Effector memory CD4-positive, alpha-beta T cell (primary cell): Measurements from ENCODE around the gene SETDB1.

Experiments used
- DNase-seq, 3 donors: peaks; one replicate each; pipeline ENCODE4 v3.0.0-alpha.2; 2020
- H3K27ac ChIP-seq: 2 replicates; pipeline ENCODE4 v1.7.0; 2013; ENCODE audit warnings: mild to moderate bottlenecking, low read length, moderate library complexity; ENCODE audit not compliant: insufficient read depth, poor library complexity, severe bottlenecking
- H3K27me3 ChIP-seq: replicated peaks from 2 replicates; pipeline ENCODE4 v1.7.0; 2013; ENCODE audit warnings: mild to moderate bottlenecking, low read length; ENCODE audit not compliant: insufficient read depth, control insufficient read depth, poor library complexity, severe bottlenecking
- H3K36me3 ChIP-seq: 2 replicates; pipeline ENCODE4 v1.7.0; 2013; ENCODE audit warnings: mild to moderate bottlenecking, low read length, moderate library complexity; ENCODE audit not compliant: control insufficient read depth, insufficient read depth
- H3K4me1 ChIP-seq: 2 replicates; pipeline ENCODE4 v1.7.0; 2013; ENCODE audit warnings: low read length, mild to moderate bottlenecking; ENCODE audit not compliant: control insufficient read depth, insufficient read depth, poor library complexity, severe bottlenecking
- H3K4me3 ChIP-seq: 2 replicates; pipeline ENCODE4 v1.7.0; 2013; ENCODE audit warnings: low read length, low read depth, mild to moderate bottlenecking; ENCODE audit not compliant: insufficient read depth, poor library complexity, severe bottlenecking
- H3K9me3 ChIP-seq: 2 replicates; pipeline ENCODE4 v1.7.0; 2013; ENCODE audit warnings: mild to moderate bottlenecking, low read length, moderate library complexity; ENCODE audit not compliant: control insufficient read depth

The SETDB1 gene

DNA sequence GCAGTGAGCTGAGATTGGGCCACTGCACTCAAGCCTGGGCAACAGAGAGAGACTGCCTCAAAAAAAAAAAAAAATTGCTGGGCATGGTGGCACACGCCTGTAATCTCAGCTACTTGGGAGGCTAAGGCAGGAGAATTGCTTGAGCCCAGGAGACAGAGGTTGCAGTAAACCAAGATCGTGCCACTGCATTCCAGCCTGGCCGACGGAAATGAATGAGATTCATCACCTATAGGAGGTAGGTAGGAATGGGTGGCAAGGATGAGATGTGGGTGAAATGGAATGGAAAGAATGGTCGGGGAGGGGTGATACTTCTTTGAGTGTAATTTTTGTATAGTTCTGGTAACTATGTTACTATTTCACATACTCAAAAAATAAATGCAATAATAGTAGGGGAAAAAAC, 23.8 kb upstream of the SETDB1 start:
- Histone ChIP-seq H3K27me3 (no peaks in the 10 kb centered on the region), H3K9me3 (no peaks in the 10 kb centered on the region), H3K4me3 (no peak overlapping the region), H3K4me1 (no peaks in the 10 kb centered on the region), H3K27ac (no peak overlapping the region), H3K36me3 (no peaks in the 10 kb centered on the region)
- no peak for DNase-seq

DNA sequence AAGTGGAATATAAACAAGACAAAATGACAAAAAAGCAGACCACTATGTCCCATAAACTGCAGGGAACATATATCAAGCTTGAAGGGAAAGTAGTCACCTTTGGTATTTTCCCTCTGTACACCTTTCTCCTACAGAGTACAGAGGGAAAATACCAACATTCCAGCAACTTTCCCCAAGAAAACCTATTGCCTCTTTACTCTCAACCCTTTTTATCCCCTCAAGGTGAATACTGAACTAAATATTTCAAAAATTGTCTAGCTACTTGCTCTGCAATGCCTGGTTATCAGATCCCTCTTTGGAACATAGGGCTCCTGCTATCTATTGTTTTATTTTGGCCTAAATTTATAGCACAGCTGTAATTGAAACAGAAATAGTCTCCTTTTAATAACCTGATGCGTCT, 23.4 kb upstream of the SETDB1 start:
- no peak overlapping the region for H3K4me3 ChIP-seq
- no peak for DNase-seq

DNA sequence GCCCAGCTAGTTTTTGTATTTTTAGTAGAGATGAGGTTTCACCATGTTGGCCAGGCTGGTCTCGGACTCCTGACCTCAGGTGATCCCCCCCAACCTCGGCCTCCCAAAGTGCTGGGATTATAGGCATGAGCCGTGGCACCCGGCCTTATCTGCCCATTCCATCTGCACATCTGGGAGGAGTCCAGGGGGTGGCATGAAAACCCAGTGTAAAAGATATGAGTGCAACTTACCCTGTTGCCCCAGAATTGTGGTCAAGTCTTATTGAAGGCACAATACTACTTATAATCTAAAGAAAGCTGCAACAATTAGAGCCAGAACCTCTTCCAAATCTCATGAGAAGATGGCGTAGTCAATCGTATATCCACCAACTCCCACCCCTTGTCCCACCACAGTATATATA, 20.9 kb upstream of the SETDB1 start:
- DNase-seq: no peak
- Histone ChIP-seq H3K27ac (no peak overlapping the region), H3K4me1 (no peaks in the 10 kb centered on the region), H3K4me3 (no peak overlapping the region), H3K27me3 (no peaks in the 10 kb centered on the region), H3K36me3 (no peaks in the 10 kb centered on the region), H3K9me3 (no peaks in the 10 kb centered on the region)

More for the DNA sequence above, 23.4 kb upstream of the SETDB1 start:
- H3K36me3 ChIP-seq: no peaks in the 10 kb centered on the region
- no peaks in the 10 kb centered on the region for H3K4me1 ChIP-seq
- H3K27ac ChIP-seq: no peak overlapping the region
- no peaks in the 10 kb centered on the region for H3K9me3 ChIP-seq
- no peaks in the 10 kb centered on the region for H3K27me3 ChIP-seq

DNA sequence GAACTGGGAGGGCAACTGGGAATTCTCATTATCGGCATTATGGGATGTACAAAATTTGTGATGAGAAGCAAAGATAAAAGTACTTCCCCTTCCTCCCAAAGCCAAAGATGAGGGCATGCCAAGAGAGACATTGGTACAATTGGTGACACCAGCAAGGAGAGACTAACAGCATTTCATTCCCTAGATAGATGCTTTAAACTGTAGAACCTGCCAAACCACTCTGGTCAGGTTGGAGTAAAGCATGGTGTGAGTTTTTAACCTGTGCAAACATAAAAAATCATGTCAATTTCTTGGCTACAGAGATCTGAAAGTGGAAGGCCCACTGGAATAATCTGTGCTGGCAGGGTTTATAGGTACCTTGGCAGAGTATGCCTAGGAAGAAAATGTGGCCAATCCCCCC, 19.8 kb upstream of the SETDB1 start:
- Histone ChIP-seq H3K4me3 (no peak overlapping the region), H3K27me3 (no peaks in the 10 kb centered on the region), H3K36me3 (no peaks in the 10 kb centered on the region), H3K9me3 (no peaks in the 10 kb centered on the region), H3K4me1 (no peaks in the 10 kb centered on the region), H3K27ac (no peak overlapping the region)
- no peak for DNase-seq

DNA sequence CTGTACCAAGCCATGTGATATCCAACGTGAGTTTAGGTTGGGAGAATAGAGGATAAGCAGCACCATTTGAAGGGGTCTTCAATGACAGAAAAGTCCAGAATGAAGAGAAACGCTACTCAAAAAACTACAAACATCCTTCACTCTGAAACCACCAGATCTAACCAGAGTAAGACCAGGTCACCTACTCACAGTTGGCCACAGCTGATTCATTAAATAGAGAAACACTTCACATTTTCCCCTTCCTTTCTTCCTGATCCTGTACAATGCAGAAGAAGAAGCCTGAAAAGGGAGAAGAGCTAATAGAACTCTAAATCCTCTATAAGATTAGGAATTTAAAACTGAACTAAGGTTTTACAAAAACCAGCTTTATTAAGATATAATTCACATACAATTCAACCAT, 19.4 kb upstream of the SETDB1 start:
- H3K27ac ChIP-seq: no peak overlapping the region
- H3K4me3 ChIP-seq: no peak overlapping the region
- no peak for DNase-seq
- H3K4me1 ChIP-seq: no peaks in the 10 kb centered on the region
- H3K9me3 ChIP-seq: no peaks in the 10 kb centered on the region
- no peaks in the 10 kb centered on the region for H3K27me3 ChIP-seq
- no peaks in the 10 kb centered on the region for H3K36me3 ChIP-seq

DNA sequence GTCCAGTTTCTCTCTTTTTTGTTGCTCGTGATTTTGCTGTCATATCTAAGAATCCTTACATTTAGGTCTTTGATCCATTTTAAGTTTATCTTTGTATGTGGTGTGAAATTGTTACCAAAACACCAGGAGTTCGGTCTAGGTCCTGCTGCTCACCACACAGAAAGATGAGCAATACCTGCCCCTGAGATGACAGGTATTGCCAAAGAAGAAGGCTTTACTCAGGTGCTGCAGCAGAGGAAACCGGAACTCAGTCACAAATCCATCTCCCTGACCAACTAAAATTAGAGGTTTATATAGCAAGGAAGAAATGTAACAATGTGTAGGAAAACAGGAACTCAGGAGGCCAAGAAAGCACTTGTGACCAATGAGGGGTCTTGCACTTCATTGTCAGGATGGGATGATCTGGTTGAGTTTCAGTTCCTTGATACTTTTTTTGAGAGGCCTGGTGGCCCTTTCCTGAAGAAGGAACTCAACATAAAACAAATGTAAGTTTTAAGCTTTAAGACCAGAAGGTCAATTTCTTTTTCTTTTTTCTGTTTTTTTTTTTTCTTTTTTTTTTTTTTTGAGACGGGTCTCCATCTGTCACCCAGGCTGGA, 16.5 kb upstream of the SETDB1 start:
- no peaks in the 10 kb centered on the region for H3K36me3 ChIP-seq
- no peaks in the 10 kb centered on the region for H3K4me1 ChIP-seq
- no peak for DNase-seq
- no peak overlapping the region for H3K4me3 ChIP-seq
- H3K9me3 ChIP-seq: no peaks in the 10 kb centered on the region
- no peaks in the 10 kb centered on the region for H3K27me3 ChIP-seq
- H3K27ac ChIP-seq: no peak overlapping the region

DNA sequence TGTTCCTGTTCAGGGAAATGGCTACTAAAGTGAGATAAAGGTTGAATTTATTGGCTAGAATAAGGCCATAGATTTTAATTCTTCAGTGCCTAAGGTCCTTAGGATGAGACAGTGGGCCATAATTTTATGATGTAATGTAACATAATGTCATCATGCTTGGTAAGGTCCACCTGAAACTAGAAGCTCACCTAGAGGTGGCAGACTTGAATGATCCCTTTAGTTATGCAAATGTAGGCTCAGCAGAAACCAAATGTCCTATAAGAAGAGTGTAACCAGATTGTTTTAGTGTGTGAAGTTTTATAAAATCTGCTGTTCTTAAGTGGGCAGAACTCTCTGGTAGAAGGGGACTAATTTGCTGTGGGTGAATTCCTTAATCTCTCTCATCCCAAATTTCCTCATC, 13.5 kb upstream of the SETDB1 start:
- Histone ChIP-seq H3K9me3 (no peaks in the 10 kb centered on the region), H3K4me3 (no peak overlapping the region), H3K27ac (no peak overlapping the region), H3K36me3 (no peaks in the 10 kb centered on the region), H3K4me1 (no peaks in the 10 kb centered on the region), H3K27me3 (no peaks in the 10 kb centered on the region)
- DNase-seq: no peak

DNA sequence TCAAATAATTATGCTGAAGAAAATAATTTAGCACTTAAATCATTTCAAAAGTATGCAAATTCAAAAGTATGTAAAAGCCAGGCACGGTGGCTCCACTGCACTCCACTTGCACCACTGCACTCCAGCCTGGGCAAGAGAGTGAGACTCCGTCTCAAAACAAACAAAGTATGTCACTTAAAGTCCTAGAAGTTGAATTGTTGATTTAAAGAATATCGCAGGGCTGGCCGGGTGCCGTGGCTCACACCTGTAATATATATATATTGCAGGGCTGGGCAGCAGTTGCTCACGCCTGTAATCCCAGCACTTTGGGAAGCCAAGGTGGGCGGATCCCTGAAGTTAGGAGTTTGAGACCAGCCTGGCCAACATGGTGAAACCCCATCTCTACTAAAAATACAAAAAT, 8.8 kb upstream of the SETDB1 start:
- Histone ChIP-seq H3K4me3 (no peak overlapping the region), H3K36me3 (no peaks in the 10 kb centered on the region), H3K27ac (no peak overlapping the region), H3K27me3 (no peaks in the 10 kb centered on the region), H3K4me1 (peaks cover 3% of the 10 kb centered on the region), H3K9me3 (no peaks in the 10 kb centered on the region)
- no peak for DNase-seq

DNA sequence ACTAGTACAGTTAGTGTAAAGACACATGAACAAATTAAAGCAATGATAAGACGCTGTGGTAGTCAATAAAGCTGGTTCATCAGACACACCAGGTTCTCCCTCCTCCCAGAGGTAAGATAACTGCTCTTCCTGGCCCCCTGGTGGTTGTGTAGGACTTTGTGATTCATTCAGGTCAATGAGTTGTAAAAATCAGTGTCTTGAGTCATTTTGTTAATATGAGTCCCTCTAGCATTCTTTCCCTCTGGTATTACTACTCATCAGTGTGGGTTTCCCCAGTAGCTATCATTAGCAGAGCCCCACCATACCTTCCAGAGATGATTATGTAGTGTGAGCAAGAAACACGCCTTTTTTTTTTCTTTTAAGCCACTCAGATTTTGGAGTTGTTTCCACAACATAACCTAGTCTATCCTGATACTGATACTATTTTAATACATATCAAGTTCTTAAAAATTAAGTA, 3.6 kb upstream of the SETDB1 start:
- Histone ChIP-seq H3K36me3 (no peaks in the 10 kb centered on the region), H3K27me3 (no peaks in the 10 kb centered on the region), H3K4me1 (peaks cover 7% of the 10 kb centered on the region), H3K27ac (no peak overlapping the region), H3K9me3 (no peaks in the 10 kb centered on the region), H3K4me3 (no peak overlapping the region)
- peak; percentile 20 to 50 (median 39) for DNase-seq

DNA sequence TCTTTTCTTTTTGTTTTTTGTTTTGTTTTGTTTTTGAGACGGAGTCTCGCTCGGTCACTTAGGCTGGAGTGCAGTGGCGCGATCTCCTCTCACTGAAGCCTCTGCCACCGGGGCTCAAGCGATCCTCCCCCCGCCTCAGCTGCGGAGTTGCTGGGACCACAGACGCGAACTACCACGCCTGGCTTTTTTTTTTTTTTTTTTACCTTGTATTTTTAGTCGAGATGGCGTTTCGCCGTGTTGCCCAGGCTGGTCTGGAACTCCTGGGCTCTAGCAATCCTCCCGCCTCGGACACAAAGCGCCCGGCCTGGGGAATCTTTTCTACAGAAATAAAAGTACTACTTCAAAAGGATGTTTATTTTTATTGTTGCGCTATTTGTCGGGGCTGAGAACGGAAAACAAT, 1.1 kb upstream of the SETDB1 start:
- peaks cover 7% of the 10 kb centered on the region for H3K4me1 ChIP-seq
- no peak for DNase-seq
- no peaks in the 10 kb centered on the region for H3K27me3 ChIP-seq
- no peaks in the 10 kb centered on the region for H3K9me3 ChIP-seq
- no peak overlapping the region for H3K4me3 ChIP-seq
- peak overlapping the region; percentile 2 for H3K27ac ChIP-seq
- H3K36me3 ChIP-seq: peaks cover 14% of the 10 kb centered on the region
